ENCODE results near the gene REEP3. TPM values are rescaled to one million over a fixed set of nuclear protein-coding genes. Genes with fewer than 3 reads are reported as not detected.
A peak's percentile ranks its signal among the peaks of the same experiment; 100 is the strongest.

REEP3 gene
- total RNA-seq, 4 donors from 2014 or later = 23.9 to 50.1 (median 36.7) TPM

DNA sequence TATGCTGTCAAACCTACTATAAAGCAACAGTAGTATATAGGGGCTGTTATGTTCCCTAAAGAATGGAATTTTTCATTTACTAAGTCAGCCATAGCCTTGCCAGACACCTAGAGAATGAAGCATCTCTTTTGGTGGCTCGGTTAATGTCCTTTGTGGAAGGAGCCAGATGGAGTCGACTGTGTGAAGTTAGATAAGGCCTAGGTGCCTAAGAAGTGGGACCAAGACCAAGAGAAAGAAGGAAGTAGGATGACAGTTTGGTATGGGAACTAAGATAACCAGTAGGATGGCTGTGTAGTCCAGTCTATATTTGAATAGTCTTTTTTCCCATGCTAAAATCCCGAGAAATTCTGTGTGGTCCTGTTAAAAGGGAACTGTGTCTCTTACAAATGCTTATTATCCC lies 62.2 kb downstream of the REEP3 start:
- TF ChIP-seq POLR2A (IDR thresholded peaks at IDR 0.05) (no peak), POLR2AphosphoS5 (IDR thresholded peaks at IDR 0.05) (no peak), EP300 (IDR thresholded peaks at IDR 0.05; ENCODE audit: low read depth) (no peak)
- TF ChIP-seq, protein P1, sequence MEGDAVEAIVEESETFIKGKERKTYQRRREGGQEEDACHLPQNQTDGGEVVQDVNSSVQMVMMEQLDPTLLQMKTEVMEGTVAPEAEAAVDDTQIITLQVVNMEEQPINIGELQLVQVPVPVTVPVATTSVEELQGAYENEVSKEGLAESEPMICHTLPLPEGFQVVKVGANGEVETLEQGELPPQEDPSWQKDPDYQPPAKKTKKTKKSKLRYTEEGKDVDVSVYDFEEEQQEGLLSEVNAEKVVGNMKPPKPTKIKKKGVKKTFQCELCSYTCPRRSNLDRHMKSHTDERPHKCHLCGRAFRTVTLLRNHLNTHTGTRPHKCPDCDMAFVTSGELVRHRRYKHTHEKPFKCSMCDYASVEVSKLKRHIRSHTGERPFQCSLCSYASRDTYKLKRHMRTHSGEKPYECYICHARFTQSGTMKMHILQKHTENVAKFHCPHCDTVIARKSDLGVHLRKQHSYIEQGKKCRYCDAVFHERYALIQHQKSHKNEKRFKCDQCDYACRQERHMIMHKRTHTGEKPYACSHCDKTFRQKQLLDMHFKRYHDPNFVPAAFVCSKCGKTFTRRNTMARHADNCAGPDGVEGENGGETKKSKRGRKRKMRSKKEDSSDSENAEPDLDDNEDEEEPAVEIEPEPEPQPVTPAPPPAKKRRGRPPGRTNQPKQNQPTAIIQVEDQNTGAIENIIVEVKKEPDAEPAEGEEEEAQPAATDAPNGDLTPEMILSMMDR (IDR thresholded peaks at IDR 0.05) = no peak
- WGBS, 2 donors (ENCODE audit: low coverage in 1 of 2) = 75 to 83% methylated on average over 2 to 3 of the region's 3 CpGs
- Histone ChIP-seq H3K9me3 (no peaks in the 10 kb centered on the region), H3K27ac (no peak overlapping the region), H3K36me3 (no peaks in the 10 kb centered on the region), H3K27me3 (no peaks in the 10 kb centered on the region), H3K4me3 (no peak overlapping the region), H3K4me1 (peaks cover 0 to 21% (median 3%) of the 10 kb centered on the region in 4 donors)
- no peak for DNase-seq
- in situ Hi-C loops (cut with MboI; ENCODE audit: low pct_ligation_motif_present in 1 of 4, low pct_unique_long_range_greater_than_20kb in 1 of 4, low sequenced_read_pairs in 3 of 4) = no loop called here
- intact Hi-C loops (cut with DNase I; ENCODE audit: low total_unique reads) = no loop called here

DNA sequence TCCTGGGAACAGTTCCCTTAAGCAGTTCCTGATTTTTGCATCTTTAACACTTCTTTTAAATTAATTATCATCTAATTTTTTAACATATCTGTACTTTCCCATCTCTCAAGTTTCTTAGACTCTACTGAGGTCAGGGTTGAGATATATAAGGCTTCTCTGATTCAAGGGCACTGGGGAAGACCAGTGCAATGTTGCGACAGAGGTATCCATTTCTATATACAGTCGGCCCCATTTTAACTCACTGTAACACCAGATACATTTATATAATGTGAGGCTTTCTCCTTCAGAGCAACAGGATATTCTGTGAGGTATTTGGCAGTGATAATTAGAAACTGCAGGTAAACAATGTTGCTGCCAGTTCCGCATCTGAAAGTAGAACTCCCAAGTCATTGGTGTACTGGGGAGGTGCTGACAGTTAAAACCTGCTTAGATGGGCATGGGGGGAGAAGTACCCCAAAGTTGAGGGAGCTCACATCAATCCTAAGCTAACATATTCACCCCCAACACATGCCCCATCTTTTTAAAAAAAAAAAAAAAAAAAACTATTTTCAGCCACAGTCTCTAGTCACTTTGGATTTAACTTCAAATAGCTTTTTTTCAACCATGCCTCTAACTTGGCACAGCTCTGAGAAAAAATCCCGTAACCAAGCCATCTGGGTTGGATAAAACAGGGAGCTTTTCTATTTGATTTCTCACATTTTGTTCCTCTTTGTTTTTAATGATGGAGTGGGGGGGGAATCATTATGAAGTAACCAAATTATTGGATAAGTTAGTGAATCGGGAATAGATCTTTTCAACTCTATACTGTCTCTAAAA lies 62.9 kb downstream of the REEP3 start:
- no peak for DNase-seq
- H3K4me1 ChIP-seq = peaks cover 0 to 29% (median 10%) of the 10 kb centered on the region in 4 donors
- no peak overlapping the region for H3K4me3 ChIP-seq
- intact Hi-C loops (cut with DNase I; ENCODE audit: low total_unique reads) = no loop called here
- H3K27ac ChIP-seq = peak overlapping the region in 1 of 4 donors; percentile 25
- in situ Hi-C loops (cut with MboI; ENCODE audit: low pct_ligation_motif_present in 1 of 4, low pct_unique_long_range_greater_than_20kb in 1 of 4, low sequenced_read_pairs in 3 of 4) = no loop called here
- TF ChIP-seq POLR2A (IDR thresholded peaks at IDR 0.05) (no peak), POLR2AphosphoS5 (IDR thresholded peaks at IDR 0.05) (no peak), EP300 (IDR thresholded peaks at IDR 0.05; ENCODE audit: low read depth) (no peak)
- TF ChIP-seq, protein P1 (IDR thresholded peaks at IDR 0.05) = no peak
- H3K36me3 ChIP-seq = no peaks in the 10 kb centered on the region
- H3K27me3 ChIP-seq = no peaks in the 10 kb centered on the region
- H3K9me3 ChIP-seq = no peaks in the 10 kb centered on the region
- 77 to 80% methylated on average over 4 to 5 of the region's 5 CpGs for WGBS, 2 donors (ENCODE audit: low coverage in 1 of 2)

DNA sequence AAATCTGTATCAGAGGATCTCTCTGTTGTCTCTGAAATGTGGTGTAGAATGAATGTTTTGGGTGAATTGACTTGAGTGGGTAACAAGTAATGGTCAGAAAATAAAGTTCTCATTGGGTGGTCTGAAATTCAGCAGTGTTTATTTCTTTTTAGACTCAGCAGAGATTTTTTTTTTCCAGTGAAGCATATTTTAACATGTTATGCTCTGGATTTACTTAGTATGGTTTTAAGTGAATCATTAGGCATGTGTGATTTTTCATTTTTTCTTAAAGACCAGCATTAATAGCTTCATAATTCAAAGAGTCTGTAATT lies 63.5 kb downstream of the REEP3 start:
- intact Hi-C loops (cut with DNase I; ENCODE audit: low total_unique reads) = no loop called here
- H3K36me3 ChIP-seq = no peaks in the 10 kb centered on the region
- peaks cover 0 to 27% (median 12%) of the 10 kb centered on the region in 4 donors for H3K4me1 ChIP-seq
- H3K4me3 ChIP-seq = no peak overlapping the region
- TF ChIP-seq, protein P1 (IDR thresholded peaks at IDR 0.05) = no peak
- TF ChIP-seq POLR2AphosphoS5 (IDR thresholded peaks at IDR 0.05) = no peak
- TF ChIP-seq EP300 (IDR thresholded peaks at IDR 0.05; ENCODE audit: low read depth) = no peak
- no peak for TF ChIP-seq POLR2A (IDR thresholded peaks at IDR 0.05)
- H3K9me3 ChIP-seq = no peaks in the 10 kb centered on the region
- no peak for DNase-seq
- no peaks in the 10 kb centered on the region for H3K27me3 ChIP-seq
- in situ Hi-C loops (cut with MboI; ENCODE audit: low pct_ligation_motif_present in 1 of 4, low pct_unique_long_range_greater_than_20kb in 1 of 4, low sequenced_read_pairs in 3 of 4) = no loop called here
- peak overlapping the region in 1 of 4 donors; percentile 18 for H3K27ac ChIP-seq

DNA sequence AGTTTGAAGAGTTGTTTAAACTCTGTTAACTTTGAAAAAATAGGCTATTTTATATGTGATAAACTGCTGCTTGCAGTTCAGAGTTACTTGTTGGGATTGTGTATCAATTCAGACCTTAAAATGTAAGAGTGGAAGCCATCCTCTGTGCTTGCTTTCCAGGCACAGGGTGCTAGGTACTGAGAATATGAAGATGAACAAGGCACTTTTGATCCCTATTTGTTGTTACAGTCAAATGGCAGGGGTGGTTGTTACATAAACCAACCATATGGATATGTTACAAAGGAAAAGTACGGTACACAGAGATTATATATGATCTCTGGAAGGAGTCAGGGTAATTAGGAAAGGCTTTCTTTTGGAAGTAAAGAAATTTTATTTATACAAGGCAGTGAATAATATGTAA lies 63.8 kb downstream of the REEP3 start:
- no peak overlapping the region for H3K4me3 ChIP-seq
- WGBS, 2 donors (ENCODE audit: low coverage in 1 of 2) = 52 to 59% methylated on average over 1 of the region's 1 CpG
- H3K36me3 ChIP-seq = no peaks in the 10 kb centered on the region
- peaks cover 0 to 26% (median 12%) of the 10 kb centered on the region in 4 donors for H3K4me1 ChIP-seq
- H3K27ac ChIP-seq = peak overlapping the region in 1 of 4 donors; percentile 18
- intact Hi-C loops (cut with DNase I; ENCODE audit: low total_unique reads) = no loop called here
- no peaks in the 10 kb centered on the region for H3K9me3 ChIP-seq
- no peaks in the 10 kb centered on the region for H3K27me3 ChIP-seq
- no peak for DNase-seq
- TF ChIP-seq EP300 (IDR thresholded peaks at IDR 0.05; ENCODE audit: low read depth) = no peak
- TF ChIP-seq POLR2A (IDR thresholded peaks at IDR 0.05) = no peak
- TF ChIP-seq POLR2AphosphoS5 (IDR thresholded peaks at IDR 0.05) = no peak
- TF ChIP-seq, protein P1 (IDR thresholded peaks at IDR 0.05) = no peak
- in situ Hi-C loops (cut with MboI; ENCODE audit: low pct_ligation_motif_present in 1 of 4, low pct_unique_long_range_greater_than_20kb in 1 of 4, low sequenced_read_pairs in 3 of 4) = no loop called here

Data from transverse colon (tissue), 4 donors.